Spinal cord (tissue), 10 donors: ENCODE results near the gene RIPOR1. TPM values are rescaled to one million over a fixed set of nuclear protein-coding genes. Genes with fewer than 3 reads are reported as not detected.

Source experiments
- DNase-seq, 6 donors: peaks; one replicate each; pipeline versions ENCODE4 v3.0.0 to v3.0.0-alpha.2; 2013 to 2015; ENCODE audit warnings: low spot score in 6 of 6, low read depth in 4 of 6
- H3K27ac ChIP-seq: one replicate; pipeline ENCODE4 v1.5.1; 2013; ENCODE audit warnings: low read depth, low read length, control low read depth
- H3K27me3 ChIP-seq: one replicate; pipeline ENCODE4 v1.6.1; 2013; ENCODE audit warnings: low read length; ENCODE audit not compliant: control insufficient read depth, insufficient read depth
- H3K36me3 ChIP-seq: one replicate; pipeline ENCODE4 v1.6.1; 2013; ENCODE audit warnings: low read length; ENCODE audit not compliant: control insufficient read depth, insufficient read depth
- H3K4me1 ChIP-seq: one replicate; pipeline ENCODE4 v1.6.1; 2013; ENCODE audit warnings: low read length; ENCODE audit not compliant: control insufficient read depth, insufficient read depth
- H3K4me3 ChIP-seq: one replicate; pipeline ENCODE4 v1.5.1; 2013; ENCODE audit warnings: low read depth, low read length, control low read depth
- H3K9me3 ChIP-seq: one replicate; pipeline ENCODE4 v1.6.1; 2013; ENCODE audit warnings: low read length; ENCODE audit not compliant: control insufficient read depth, insufficient read depth
- WGBS: methylation state at CpG from one replicate; pipeline ENCODE4 v1.1.5; 2013; ENCODE audit warnings: missing lambda C conversion rate; ENCODE audit not compliant: insufficient coverage; 5-methylcytosine and 5-hydroxymethylcytosine counted together
- polyA plus RNA-seq, 2 donors: library from polyadenylated mRNA; unstranded; fragments of 120-200 nt; gene quantifications; one replicate each; pipeline ENCODE4 v1.2.1, GENCODE V29; 2013; ENCODE audit not compliant: insufficient read length in 2 of 2
- small RNA-seq: library from RNA; depleted of rRNA; stranded (forward); fragments of <200 nt; gene quantifications from one replicate; pipeline ENCODE3, GENCODE V24; 2014; ENCODE audit warnings: low replicate concordance
- total RNA-seq, 2 donors: library from RNA; depleted of rRNA in 1 of 2; stranded (reverse); fragments of 120-200 nt in 1 of 2; fragments of >200 nt in 1 of 2; gene quantifications; one replicate each; pipeline versions ENCODE4 v1.2.3 to v1.2.4, GENCODE V29; 2013 to 2014
- donor health status: healthy.

RIPOR1 gene
- total and polyA plus RNA-seq, 4 donors: 33.1 to 105 (median 63.3) TPM

- no peak for DNase-seq
- Histone ChIP-seq H3K36me3 (peaks cover 8% of the 10 kb centered on the region), H3K9me3 (no peaks in the 10 kb centered on the region), H3K4me3 (no peak overlapping the region), H3K4me1 (no peaks in the 10 kb centered on the region), H3K27me3 (no peaks in the 10 kb centered on the region), H3K27ac (no peak overlapping the region)
- 67% methylated on average over 1 of the region's 5 CpGs for WGBS
Measured at GRCh38 chr16:67594256-67594915, 65.8 kb downstream of the RIPOR1 start.

GRCh38 chr16:67594956-67595355 is 66.3 kb downstream of the RIPOR1 start:
- peaks cover 4% of the 10 kb centered on the region for H3K36me3 ChIP-seq
- H3K9me3 ChIP-seq: no peaks in the 10 kb centered on the region
- 100% methylated on average over 1 of the region's 1 CpG for WGBS
- H3K27me3 ChIP-seq: no peaks in the 10 kb centered on the region
- DNase-seq: no peak
- H3K4me3 ChIP-seq: no peak overlapping the region
- no peaks in the 10 kb centered on the region for H3K4me1 ChIP-seq
- H3K27ac ChIP-seq: no peak overlapping the region

Small RNA genes lying within 50 kb of the gene (small RNA-seq; reads per million reads assigned to genes)
- not detected for gene AC027682.3

Other genes with a start within 250 kb of the RIPOR1 start
- 10 to 100 TPM in 1 of 2 donors, 1 to 10 TPM in 1; 6.0 to 10.9 TPM for gene PLEKHG4, start 249.3 kb upstream of the RIPOR1 start, total RNA-seq
- 1 to 10 TPM; 5.5 to 6.1 TPM for gene PLEKHG4, start 249.3 kb upstream of the RIPOR1 start, polyA plus RNA-seq
- under 1 TPM; 0.50 to 0.99 TPM for gene KCTD19, start 202.1 kb upstream of the RIPOR1 start, total RNA-seq
- gene KCTD19, start 202.1 kb upstream of the RIPOR1 start, polyA plus RNA-seq: 1 to 10 TPM; 2.2 to 2.7 TPM
- 1 to 10 TPM; 4.3 to 4.6 TPM for gene LRRC36, start 202.0 kb upstream of the RIPOR1 start, total RNA-seq
- 10 to 100 TPM in 1 of 2 donors, 1 to 10 TPM in 1; 7.1 to 10.9 TPM for gene LRRC36, start 202.0 kb upstream of the RIPOR1 start, polyA plus RNA-seq
- gene TPPP3, start 135.3 kb upstream of the RIPOR1 start, total RNA-seq: 10 to 100 TPM; 34.2 to 37.5 TPM
- gene TPPP3, start 135.3 kb upstream of the RIPOR1 start, polyA plus RNA-seq: 100 to 1,000 TPM; 109 to 115 TPM
- 10 to 100 TPM in 1 of 2 donors, 1 to 10 TPM in 1; 3.5 to 12.6 TPM for gene ZDHHC1, start 112.4 kb upstream of the RIPOR1 start, total RNA-seq
- 10 to 100 TPM; 14.7 to 18.7 TPM for gene ZDHHC1, start 112.4 kb upstream of the RIPOR1 start, polyA plus RNA-seq
- 1 to 10 TPM; 3.0 to 4.6 TPM for gene HSD11B2, start 97.7 kb upstream of the RIPOR1 start, total RNA-seq
- gene HSD11B2, start 97.7 kb upstream of the RIPOR1 start, polyA plus RNA-seq: 1 to 10 TPM; 5.7 to 9.3 TPM
- gene ATP6V0D1, start 47.7 kb upstream of the RIPOR1 start, total RNA-seq: 100 to 1,000 TPM in 1 of 2 donors, 10 to 100 TPM in 1; 97.3 to 113 TPM
- gene ATP6V0D1, start 47.7 kb upstream of the RIPOR1 start, polyA plus RNA-seq: 100 to 1,000 TPM; 174 to 177 TPM
- gene AGRP, start 45.3 kb upstream of the RIPOR1 start, total RNA-seq: not detected
- under 1 TPM; 0.35 to 0.56 TPM for gene AGRP, start 45.3 kb upstream of the RIPOR1 start, polyA plus RNA-seq
- 10 to 100 TPM; 39.7 to 44.0 TPM for gene CTCF, start 33.7 kb downstream of the RIPOR1 start, total RNA-seq
- 10 to 100 TPM; 59.2 to 65.1 TPM for gene CTCF, start 33.7 kb downstream of the RIPOR1 start, polyA plus RNA-seq
- 1 to 10 TPM; 2.0 to 3.4 TPM for gene CARMIL2, start 116.3 kb downstream of the RIPOR1 start, total RNA-seq
- 10 to 100 TPM; 37.6 to 40.0 TPM for gene CARMIL2, start 116.3 kb downstream of the RIPOR1 start, polyA plus RNA-seq
- 10 to 100 TPM; 15.8 to 23.9 TPM for gene ACD, start 131.4 kb downstream of the RIPOR1 start, total RNA-seq
- gene ACD, start 131.4 kb downstream of the RIPOR1 start, polyA plus RNA-seq: 10 to 100 TPM; 39.7 to 49.3 TPM
- 1 to 10 TPM; 7.2 to 8.3 TPM for gene PARD6A, start 132.1 kb downstream of the RIPOR1 start, total RNA-seq
- gene PARD6A, start 132.1 kb downstream of the RIPOR1 start, polyA plus RNA-seq: 10 to 100 TPM; 20.5 to 20.9 TPM
- 10 to 100 TPM in 1 of 2 donors, 1 to 10 TPM in 1; 9.5 to 29.4 TPM for gene ENKD1, start 137.9 kb downstream of the RIPOR1 start, total RNA-seq
- 10 to 100 TPM; 28.9 to 30.2 TPM for gene ENKD1, start 137.9 kb downstream of the RIPOR1 start, polyA plus RNA-seq
- 1 to 10 TPM; 2.8 to 6.9 TPM for gene C16orf86, start 138.0 kb downstream of the RIPOR1 start, total RNA-seq
- 1 to 10 TPM; 4.2 to 6.2 TPM for gene C16orf86, start 138.0 kb downstream of the RIPOR1 start, polyA plus RNA-seq
- 10 to 100 TPM; 26.1 to 26.8 TPM for gene GFOD2, start 190.5 kb downstream of the RIPOR1 start, total RNA-seq
- 10 to 100 TPM; 48.0 to 56.0 TPM for gene GFOD2, start 190.5 kb downstream of the RIPOR1 start, polyA plus RNA-seq